HCT116 (cell line): Measurements from ENCODE around the gene PEDS1. TPM values are rescaled to one million over a fixed set of nuclear protein-coding genes. Genes with fewer than 3 reads are reported as not detected.
A peak's percentile ranks its signal among the peaks of the same experiment; 100 is the strongest.
"Not testable (repeated sequence)": the region's sequence is repeated elsewhere in the genome, so short reads cannot be mapped to it uniquely, and the experiment has no call there.

Source experiments
- ATAC-seq: fragments of 200-7000 bp; cut with Tn5 transposase; 2 replicates; pipeline ENCODE4 v1.9.1; 2020; ENCODE audit warnings: mild to moderate bottlenecking, moderate library complexity
- BruUV-seq: library from RNA; stranded (reverse); fragments of 400-500 nt; replicated peaks from 2 replicates; lab custom pipeline; 2021; lab: Mats Ljungman, UMichigan
- CTCF ChIA-PET: fragments of 300-600 bp; sonication (Branson Sonifier 250); formaldehyde crosslinking; loops from one replicate; lab custom pipeline; 2021; ENCODE audit warnings: antibody characterized with exemption; lab: Charles Lee
- POLR2A ChIA-PET: fragments of 300-600, 350-600 bp; sonication (Branson Sonifier 250); formaldehyde crosslinking; loops from one replicate; lab custom pipeline; 2021; ENCODE audit warnings: antibody characterized with exemption; lab: Charles Lee
- RAD21 ChIA-PET, 2 experiments: fragments of 300-600 bp; sonication (Branson Sonifier 250); formaldehyde crosslinking; loops; one replicate each; lab custom pipeline; 2023; ENCODE audit warnings: low total read pairs in 2 of 2; ENCODE audit not compliant: uncharacterized antibody in 2 of 2, unreplicated experiment in 2 of 2, low non-redundant PET in 1 of 2; lab: Charles Lee
- DNase-seq: peaks from one replicate; pipeline ENCODE4 v3.0.0-alpha.2; 2010; ENCODE audit warnings: low read depth, low spot score
- H2AFZ ChIP-seq: fragments of 200-600 bp; shearing (Covaris generic), sonication (generic); 2 replicates; pipeline ENCODE4 v1.6.1; 2017; ENCODE audit warnings: low read depth, mixed run types, mixed read lengths, antibody characterized with exemption, low read length; ENCODE audit not compliant: poor library complexity, severe bottlenecking
- H3K27ac ChIP-seq: 2 replicates; pipeline ENCODE4 v1.5.1; 2012; ENCODE audit warnings: low read depth, low read length
- H3K27me3 ChIP-seq: fragments of 200-600 bp; sonication (generic); 2 replicates; pipeline ENCODE4 v1.6.1; 2016; ENCODE audit warnings: mixed run types, low read length, mixed read lengths; ENCODE audit not compliant: insufficient read depth
- H3K36me3 ChIP-seq, 2 experiments: fragments of 200-500 bp in 1 of 2; fragments of 200-600 bp in 1 of 2; sonication (Bioruptor generic) in 1 of 2; sonication (generic) in 1 of 2; 2 replicates each; pipeline versions ENCODE4 v1.5.1 to v1.6.1; 2014 to 2016; ENCODE audit warnings: low read length in 2 of 2, inconsistent platforms in 1 of 2, mixed read lengths in 1 of 2, mixed run types in 1 of 2; ENCODE audit not compliant: insufficient read depth in 2 of 2, control insufficient read depth in 1 of 2
- H3K4me1 ChIP-seq, 2 experiments: fragments of 200-600 bp in 1 of 2; sonication (generic) in 1 of 2; 2 replicates each; pipeline versions ENCODE4 v1.5.1 to v1.6.1; 2012 to 2017; ENCODE audit warnings: low read length in 2 of 2, inconsistent platforms in 1 of 2, mild to moderate bottlenecking in 1 of 2, mixed read lengths in 1 of 2, mixed run types in 1 of 2, moderate library complexity in 1 of 2; ENCODE audit not compliant: insufficient read depth in 2 of 2, control insufficient read depth in 1 of 2
- H3K4me2 ChIP-seq: fragments of 200-600 bp; sonication (generic); 2 replicates; pipeline ENCODE4 v1.6.1; 2017; ENCODE audit warnings: mixed run types, low read length, mixed read lengths
- H3K4me3 ChIP-seq, 2 experiments: fragments of 200-600 bp in 1 of 2; sonication (generic) in 1 of 2; replicated peaks in 1 of 2; 2 replicates each; pipeline ENCODE4 v1.5.1; 2011 to 2016; ENCODE audit warnings: low read length in 2 of 2, control low read depth in 1 of 2, low read depth in 1 of 2, mild to moderate bottlenecking in 1 of 2, mixed read lengths in 1 of 2, mixed run types in 1 of 2
- H3K79me2 ChIP-seq: fragments of 200-600 bp; sonication (generic); 2 replicates; pipeline ENCODE4 v1.6.1; 2017; ENCODE audit warnings: mild to moderate bottlenecking, mixed run types, low read length, moderate library complexity, mixed read lengths; ENCODE audit not compliant: insufficient read depth
- H3K9ac ChIP-seq: fragments of 200-600 bp; sonication (generic); 2 replicates; pipeline ENCODE4 v1.6.1; 2016; ENCODE audit warnings: low read length, mixed read lengths
- H3K9me2 ChIP-seq: fragments of 200-600 bp; sonication (generic), shearing (Covaris generic); 2 replicates; pipeline ENCODE4 v1.6.1; 2017; ENCODE audit warnings: mixed run types, mild to moderate bottlenecking, moderate library complexity; ENCODE audit not compliant: insufficient read depth
- H3K9me3 ChIP-seq, 2 experiments: fragments of 200-500 bp in 1 of 2; fragments of 200-600 bp in 1 of 2; sonication (Bioruptor generic) in 1 of 2; sonication (generic) in 1 of 2; 2 replicates each; pipeline ENCODE4 v1.6.1; 2014 to 2017; ENCODE audit warnings: low read length in 2 of 2, mixed read lengths in 2 of 2, inconsistent platforms in 1 of 2, low read depth in 1 of 2, mild to moderate bottlenecking in 1 of 2, mixed run types in 1 of 2, moderate library complexity in 1 of 2; ENCODE audit not compliant: control insufficient read depth in 1 of 2, insufficient read depth in 1 of 2
- H4K20me1 ChIP-seq: fragments of 200-600 bp; sonication (generic), shearing (Covaris generic); 2 replicates; pipeline ENCODE4 v1.6.1; 2017; ENCODE audit warnings: mixed run types, mild to moderate bottlenecking, moderate library complexity; ENCODE audit not compliant: insufficient read depth
- CBX3 ChIP-seq: IDR thresholded peaks from 2 replicates; pipeline ENCODE4 v1.6.1; 2012; ENCODE audit warnings: low read depth
- CEBPB ChIP-seq: IDR thresholded peaks from 2 replicates; pipeline ENCODE4 v1.6.1; 2012; ENCODE audit warnings: low read depth
- EGR1 ChIP-seq: IDR thresholded peaks from 2 replicates; pipeline ENCODE4 v1.6.1; 2012; ENCODE audit warnings: low read depth
- EZH2 ChIP-seq: fragments of 200-600 bp; sonication (generic); IDR thresholded peaks from 2 replicates; pipeline ENCODE4 v1.6.1; 2017; ENCODE audit warnings: antibody characterized with exemption, mixed run types
- FOSL1 ChIP-seq: IDR thresholded peaks from 2 replicates; pipeline ENCODE4 v1.6.1; 2012; ENCODE audit warnings: low read depth
- JUND ChIP-seq: IDR thresholded peaks from 2 replicates; pipeline ENCODE4 v1.6.1; 2012
- RAD21 ChIP-seq: IDR thresholded peaks from 2 replicates; pipeline ENCODE4 v1.6.1; 2012; ENCODE audit warnings: low read depth, mild to moderate bottlenecking
- SRF ChIP-seq: IDR thresholded peaks from 2 replicates; pipeline ENCODE4 v1.6.1; 2012; ENCODE audit warnings: low read depth
- YY1 ChIP-seq: IDR thresholded peaks from 2 replicates; pipeline ENCODE4 v1.6.1; 2011; ENCODE audit warnings: low read length, low read depth, moderate library complexity, mild to moderate bottlenecking; ENCODE audit not compliant: insufficient replicate concordance; ENCODE audit errors: extremely low read depth
- ZNF274 ChIP-seq: fragments of 200-500 bp; sonication (Bioruptor generic); IDR thresholded peaks from 2 replicates; pipeline ENCODE4 v1.6.1; 2014; ENCODE audit warnings: mild to moderate bottlenecking, low read depth, low read length, inconsistent platforms
- intact Hi-C: fragments of 100-400 bp; cut with micrococcal nuclease; formaldehyde crosslinking; loops from 2 replicates; pipeline ENCODE4 v1.10.0; 2022
- total RNA-seq: library from RNA; stranded (reverse); gene quantifications from one replicate; pipeline ENCODE4 v1.2.1, GENCODE V29; 2021; ENCODE audit not compliant: unreplicated experiment
- TF ChIP-seq, protein P1 (sequence below), 3 experiments: fragments of 200-600 bp in 1 of 3; sonication (generic) in 1 of 3; IDR thresholded peaks in 2 of 3; conservative IDR thresholded peaks in 1 of 3; 2 replicates each; pipeline ENCODE4 v1.5.1; 2012 to 2017; ENCODE audit warnings: low read depth in 2 of 3, low read length in 2 of 3, antibody characterized with exemption in 1 of 3, borderline replicate concordance in 1 of 3, control low read depth in 1 of 3, mild to moderate bottlenecking in 1 of 3, mixed read lengths in 1 of 3, mixed run types in 1 of 3, moderate library complexity in 1 of 3; ENCODE audit not compliant: insufficient read depth in 1 of 3
- TF ChIP-seq, protein P2 (sequence below): IDR thresholded peaks from 2 replicates; pipeline ENCODE4 v1.6.1; 2012
- TF ChIP-seq, protein P3 (sequence below): IDR thresholded peaks from 2 replicates; pipeline ENCODE4 v1.6.1; 2011; ENCODE audit warnings: mild to moderate bottlenecking, low read length, moderate library complexity; ENCODE audit not compliant: insufficient replicate concordance; ENCODE audit errors: extremely low read depth

The PEDS1 gene
- total RNA-seq, 1 experiment from 2014 or later: 31.9 TPM

DNA sequence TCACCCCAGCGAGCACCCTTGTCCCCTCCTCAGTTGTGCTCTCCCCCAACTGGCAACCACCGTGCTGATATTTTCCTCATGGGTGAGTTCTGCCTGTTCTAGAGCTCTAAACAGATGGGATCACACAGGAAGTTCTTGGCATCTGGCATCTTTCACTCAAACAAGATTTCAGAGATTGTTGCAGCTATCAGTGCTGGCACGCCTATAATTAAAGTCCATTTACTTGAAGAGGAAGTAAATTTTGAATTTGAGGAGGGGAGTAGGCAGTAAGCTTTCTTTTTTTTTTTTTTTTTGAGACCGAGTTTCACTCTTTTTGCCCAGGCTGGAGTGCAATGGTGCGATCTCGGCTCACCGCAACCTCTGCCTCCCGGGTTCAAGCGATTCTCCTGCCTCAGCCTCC lies 25.1 kb upstream of the PEDS1 start:
- H3K9me3 ChIP-seq, H3K9me2 ChIP-seq, H2AFZ ChIP-seq, H4K20me1 ChIP-seq, H3K27me3 ChIP-seq, H3K79me2 ChIP-seq, H3K4me2 ChIP-seq, DNase-seq, H3K4me1 ChIP-seq, ATAC-seq, H3K36me3 ChIP-seq, H3K4me3 ChIP-seq, H3K9ac ChIP-seq, H3K27ac ChIP-seq, BruUV-seq: not testable (repeated sequence)
- ChIA-PET RAD21 (interaction anchor here (0.6 to 1.3 kb wide), 8 partner anchors 9 to 421 kb away, joined by 3 to 10 read pairs (median 4); no protein-coding TSS in a partner anchor), CTCF (interaction anchor here (0.6 to 6.0 kb wide), 13 partner anchors 9 to 407 kb away, joined by 3 to 59 read pairs (median 4); no protein-coding TSS in a partner anchor), POLR2A (interaction anchor here (0.7 kb wide), 1 partner anchor 12 kb away, joined by 6 read pairs; the partner anchor contains the start of gene CEBPB)
- intact Hi-C loops: loop anchor here (1.0 kb wide), 1 partner anchor 57 kb away; no protein-coding TSS in a partner anchor
- TF ChIP-seq, protein P1, sequence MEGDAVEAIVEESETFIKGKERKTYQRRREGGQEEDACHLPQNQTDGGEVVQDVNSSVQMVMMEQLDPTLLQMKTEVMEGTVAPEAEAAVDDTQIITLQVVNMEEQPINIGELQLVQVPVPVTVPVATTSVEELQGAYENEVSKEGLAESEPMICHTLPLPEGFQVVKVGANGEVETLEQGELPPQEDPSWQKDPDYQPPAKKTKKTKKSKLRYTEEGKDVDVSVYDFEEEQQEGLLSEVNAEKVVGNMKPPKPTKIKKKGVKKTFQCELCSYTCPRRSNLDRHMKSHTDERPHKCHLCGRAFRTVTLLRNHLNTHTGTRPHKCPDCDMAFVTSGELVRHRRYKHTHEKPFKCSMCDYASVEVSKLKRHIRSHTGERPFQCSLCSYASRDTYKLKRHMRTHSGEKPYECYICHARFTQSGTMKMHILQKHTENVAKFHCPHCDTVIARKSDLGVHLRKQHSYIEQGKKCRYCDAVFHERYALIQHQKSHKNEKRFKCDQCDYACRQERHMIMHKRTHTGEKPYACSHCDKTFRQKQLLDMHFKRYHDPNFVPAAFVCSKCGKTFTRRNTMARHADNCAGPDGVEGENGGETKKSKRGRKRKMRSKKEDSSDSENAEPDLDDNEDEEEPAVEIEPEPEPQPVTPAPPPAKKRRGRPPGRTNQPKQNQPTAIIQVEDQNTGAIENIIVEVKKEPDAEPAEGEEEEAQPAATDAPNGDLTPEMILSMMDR (IDR thresholded peaks at IDR 0.05 in 2 of 3, conservative IDR thresholded peaks at IDR 0.05 in 1 of 3; ENCODE audit: borderline replicate concordance in 1 of 3, insufficient read depth in 1 of 3, low read depth in 2 of 3, low read length in 2 of 3): 0 out of 6 replicates have a peak, but pooled peaks of 1 of the 3 experiments have one; percentile 2

DNA sequence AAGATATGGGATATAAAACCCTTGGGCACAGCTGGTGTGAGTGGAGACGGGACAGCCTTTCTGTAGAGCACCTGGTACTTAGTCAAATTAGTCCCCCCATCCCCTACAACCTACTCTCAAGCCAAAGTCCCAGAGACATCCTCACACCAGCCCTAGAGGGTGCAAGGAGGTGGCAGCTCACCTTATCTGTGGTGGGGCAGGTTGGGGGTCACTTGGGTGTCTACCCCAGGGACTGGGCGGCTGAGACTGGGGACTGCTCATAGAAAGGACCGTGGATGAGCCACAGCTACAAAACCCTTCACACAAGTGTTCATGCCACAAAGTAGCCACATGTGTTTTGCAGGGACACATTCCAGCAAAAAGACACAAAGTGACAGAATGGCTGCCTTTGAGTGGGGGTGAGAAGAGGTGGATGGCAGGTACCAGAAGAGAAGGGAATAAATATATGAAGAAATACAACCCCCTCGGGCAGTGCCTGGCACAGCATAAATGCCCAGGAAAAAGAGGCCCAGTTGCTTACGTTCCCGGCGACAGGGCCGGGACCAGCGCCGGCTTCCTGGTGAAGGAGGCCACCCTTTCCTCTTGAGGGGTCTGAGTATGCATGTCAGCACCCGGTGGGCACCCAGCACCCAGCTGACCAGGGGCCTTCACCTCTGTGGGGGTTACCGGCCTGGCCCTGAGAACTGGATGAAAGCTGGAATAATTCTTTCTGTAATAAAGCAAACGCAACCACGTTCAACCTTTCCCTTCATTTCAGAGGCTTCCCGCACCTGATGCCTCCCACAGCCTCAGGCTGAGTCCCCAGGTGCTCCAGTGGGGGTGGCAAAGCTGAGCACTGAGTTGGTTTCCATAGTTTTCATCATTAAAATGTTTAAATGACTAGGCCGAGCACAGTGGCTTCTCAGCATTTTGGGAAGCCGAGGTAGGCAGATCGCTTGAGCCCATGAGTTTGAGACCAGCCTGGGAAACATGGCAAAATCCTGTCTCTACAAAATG lies 22.7 kb upstream of the PEDS1 start:
- intact Hi-C loops: no loop called here
- CTCF ChIA-PET: interaction anchor here (0.9 to 6.0 kb wide), 3 partner anchors 56 to 201 kb away, joined by 3 to 59 read pairs (median 6); no protein-coding TSS in a partner anchor
- TF ChIP-seq, protein P2, sequence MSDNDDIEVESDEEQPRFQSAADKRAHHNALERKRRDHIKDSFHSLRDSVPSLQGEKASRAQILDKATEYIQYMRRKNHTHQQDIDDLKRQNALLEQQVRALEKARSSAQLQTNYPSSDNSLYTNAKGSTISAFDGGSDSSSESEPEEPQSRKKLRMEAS: no peak
- TF ChIP-seq, protein P3, sequence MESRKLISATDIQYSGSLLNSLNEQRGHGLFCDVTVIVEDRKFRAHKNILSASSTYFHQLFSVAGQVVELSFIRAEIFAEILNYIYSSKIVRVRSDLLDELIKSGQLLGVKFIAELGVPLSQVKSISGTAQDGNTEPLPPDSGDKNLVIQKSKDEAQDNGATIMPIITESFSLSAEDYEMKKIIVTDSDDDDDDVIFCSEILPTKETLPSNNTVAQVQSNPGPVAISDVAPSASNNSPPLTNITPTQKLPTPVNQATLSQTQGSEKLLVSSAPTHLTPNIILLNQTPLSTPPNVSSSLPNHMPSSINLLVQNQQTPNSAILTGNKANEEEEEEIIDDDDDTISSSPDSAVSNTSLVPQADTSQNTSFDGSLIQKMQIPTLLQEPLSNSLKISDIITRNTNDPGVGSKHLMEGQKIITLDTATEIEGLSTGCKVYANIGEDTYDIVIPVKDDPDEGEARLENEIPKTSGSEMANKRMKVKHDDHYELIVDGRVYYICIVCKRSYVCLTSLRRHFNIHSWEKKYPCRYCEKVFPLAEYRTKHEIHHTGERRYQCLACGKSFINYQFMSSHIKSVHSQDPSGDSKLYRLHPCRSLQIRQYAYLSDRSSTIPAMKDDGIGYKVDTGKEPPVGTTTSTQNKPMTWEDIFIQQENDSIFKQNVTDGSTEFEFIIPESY: no peak
- TF ChIP-seq FOSL1 (no peak), CBX3 (no peak), EZH2 (no peak), SRF (no peak), EGR1 (no peak), YY1 (no peak), CEBPB (no peak), JUND (no peak), ZNF274 (no peak), RAD21 (no peak)

More for the DNA sequence above, 22.7 kb upstream of the PEDS1 start:
- no peaks in the 10 kb centered on the region for H3K9me3 ChIP-seq
- no peaks in the 10 kb centered on the region for H3K9me2 ChIP-seq
- H3K79me2 ChIP-seq: 0 out of 2 replicates have a peak, but pooled peaks cover 4% of the 10 kb centered on the region
- DNase-seq (no peak), ATAC-seq (no peak)
- no peaks in the 10 kb centered on the region for H3K27me3 ChIP-seq
- H3K4me1 ChIP-seq: peaks cover 16 to 29% of the 10 kb centered on the region in 2 experiments
- no peak overlapping the region for H3K4me3 ChIP-seq
- POLR2A ChIA-PET: interaction anchor here (0.7 kb wide), 1 partner anchor 56 kb away, joined by 3 read pairs; no protein-coding TSS in a partner anchor
- BruUV-seq: no TSS peak
- H3K27ac ChIP-seq: no peak overlapping the region
- H3K4me2 ChIP-seq: no peak overlapping the region
- RAD21 ChIA-PET: interaction anchor here (0.5 to 0.7 kb wide), 2 partner anchors 40 to 72 kb away, joined by 3 read pairs; no protein-coding TSS in a partner anchor
- no peak overlapping the region for H2AFZ ChIP-seq
- no peaks in the 10 kb centered on the region for H4K20me1 ChIP-seq
- no peak overlapping the region for H3K9ac ChIP-seq
- H3K36me3 ChIP-seq: no peaks in the 10 kb centered on the region; a peak in 1 of 4 replicates
